K562 (cell line): ENCODE results near the gene MLLT6. TPM values are rescaled to one million over a fixed set of nuclear protein-coding genes. Genes with fewer than 3 reads are reported as not detected.

Source experiments
- ATAC-seq: fragments of 200-7000 bp; cut with Tn5 transposase; 3 replicates; pipeline ENCODE4 v1.9.1; 2020; ENCODE audit warnings: moderate library complexity
- Bru-seq: library from RNA; stranded (reverse); fragments of 400-500 nt; gene quantifications from one replicate; lab custom pipeline; 2021; lab: Mats Ljungman, UMichigan
- BruChase-seq, 2 experiments: library from RNA; stranded (reverse); fragments of 400-500 nt; gene quantifications; one replicate each; lab custom pipeline; 2021; lab: Mats Ljungman, UMichigan
- BruUV-seq: library from RNA; stranded (reverse); fragments of 400-500 nt; replicated peaks from 2 replicates; lab custom pipeline; 2021; lab: Mats Ljungman, UMichigan
- CTCF ChIA-PET: fragments of 300-600 bp; formaldehyde crosslinking; extraction: SDS; loops from one replicate; lab custom pipeline; 2021; ENCODE audit warnings: low intra/inter-chr PET ratio; lab: Yijun Ruan, JAX
- POLR2A ChIA-PET: fragments of 300-600, 350-650 bp; sonication (Branson Sonifier 250); formaldehyde crosslinking; extraction: SDS; loops from one replicate; lab custom pipeline; 2021; ENCODE audit warnings: antibody characterized with exemption, inconsistent platforms; lab: Yijun Ruan, JAX
- DNase-seq, 4 experiments: peaks; one replicate each; pipeline versions ENCODE4 v3.0.0 to v3.0.0-alpha.2; 2011 to 2018; ENCODE audit warnings: low spot score in 3 of 4, mixed read lengths in 3 of 4; ENCODE audit errors: extremely low read depth in 1 of 4
- FAIRE-seq: peaks from 2 replicates; lab custom pipeline; 2011; peaks lifted over from hg19 to GRCh38; lab: Jason Lieb, UNC
- H2AFZ ChIP-seq: 2 replicates; pipeline ENCODE4 v1.6.0; 2011; ENCODE audit warnings: low read depth, low read length, control low read depth, inconsistent platforms
- H3K27ac ChIP-seq: fragments of 200-600 bp; 3 replicates; pipeline ENCODE4 v1.8.0; 2011; ENCODE audit warnings: low read depth, mild to moderate bottlenecking, control low read depth, inconsistent platforms, low read length, moderate library complexity, mixed read lengths; ENCODE audit errors: extremely low read depth
- H3K27me3 ChIP-seq, 2 experiments: fragments of 300-600 bp in 1 of 2; 2 replicates in 1 of 2; 3 replicates in 1 of 2; pipeline versions ENCODE4 v1.6.0 to v1.8.0; 2011; ENCODE audit warnings: inconsistent platforms in 2 of 2, low read length in 2 of 2, mild to moderate bottlenecking in 1 of 2, mixed read lengths in 1 of 2, moderate library complexity in 1 of 2; ENCODE audit not compliant: control insufficient read depth in 2 of 2, insufficient read depth in 2 of 2
- H3K36me3 ChIP-seq: fragments of 300-600 bp; 3 replicates; pipeline ENCODE4 v1.8.0; 2011; ENCODE audit warnings: mild to moderate bottlenecking, low read length, inconsistent platforms; ENCODE audit not compliant: control insufficient read depth, insufficient read depth
- H3K4me1 ChIP-seq, 2 experiments: fragments of 200-600 bp in 1 of 2; replicated peaks in 1 of 2; 2 replicates in 1 of 2; 3 replicates in 1 of 2; pipeline versions ENCODE4 v1.5.1 to v1.8.0; 2011; ENCODE audit warnings: inconsistent platforms in 2 of 2, low read length in 2 of 2, mild to moderate bottlenecking in 1 of 2, mixed read lengths in 1 of 2, moderate library complexity in 1 of 2; ENCODE audit not compliant: control insufficient read depth in 2 of 2, insufficient read depth in 2 of 2
- H3K4me2 ChIP-seq: 2 replicates; pipeline ENCODE4 v1.6.1; 2011; ENCODE audit warnings: low read length, control low read depth, inconsistent platforms, mixed read lengths; ENCODE audit not compliant: insufficient read depth
- H3K4me3 ChIP-seq: fragments of 200-600 bp; sonication (generic), shearing (Covaris generic); 2 replicates; pipeline ENCODE4 v1.5.1; 2016; ENCODE audit warnings: control low read depth, inconsistent platforms
- H3K79me2 ChIP-seq: fragments of 200-600 bp; 3 replicates; pipeline ENCODE4 v1.8.0; 2011; ENCODE audit warnings: low read length, inconsistent platforms; ENCODE audit not compliant: control insufficient read depth, insufficient read depth
- H3K9ac ChIP-seq, 2 experiments: 2 replicates each; pipeline versions ENCODE4 v1.6.0 to v1.6.1; 2011; ENCODE audit warnings: low read depth in 2 of 2, low read length in 2 of 2, control low read depth in 1 of 2, inconsistent platforms in 1 of 2, mild to moderate bottlenecking in 1 of 2, mixed read lengths in 1 of 2; ENCODE audit not compliant: insufficient read depth in 1 of 2
- H3K9me1 ChIP-seq: one replicate; pipeline ENCODE4 v1.6.0; 2011; ENCODE audit warnings: inconsistent platforms, mild to moderate bottlenecking, low read length, moderate library complexity; ENCODE audit not compliant: control insufficient read depth, insufficient read depth
- H3K9me3 ChIP-seq: replicated peaks from 2 replicates; pipeline ENCODE4 v1.5.1; 2011; ENCODE audit warnings: low read depth, low read length, inconsistent platforms; ENCODE audit not compliant: control insufficient read depth, insufficient read depth
- H4K20me1 ChIP-seq: replicated peaks from 2 replicates; pipeline ENCODE4 v1.6.1; 2011; ENCODE audit warnings: low read length, inconsistent platforms, mixed read lengths; ENCODE audit not compliant: control insufficient read depth, insufficient read depth
- HMGXB4 ChIP-seq: sonication (generic); formaldehyde crosslinking; IDR thresholded peaks from 2 replicates; pipeline ENCODE4 v1.8.1; 2023; ENCODE audit warnings: mild to moderate bottlenecking, missing genetic modification reagents
- POLR2G ChIP-seq: fragments of 200-400 bp; formaldehyde crosslinking; IDR thresholded peaks from 2 replicates; pipeline ENCODE4 v1.6.1; 2017; ENCODE audit warnings: low read depth, mild to moderate bottlenecking, antibody characterized with exemption, low read length, moderate library complexity
- PURB ChIP-seq: sonication (generic); formaldehyde crosslinking; IDR thresholded peaks from 2 replicates; pipeline ENCODE4 v1.9.0; 2021; ENCODE audit warnings: low read depth, mild to moderate bottlenecking, missing genetic modification reagents
- RB1 ChIP-seq: fragments of 450-650 bp; IDR thresholded peaks from 2 replicates; pipeline ENCODE4 v1.6.1; 2017; ENCODE audit warnings: low read depth, mild to moderate bottlenecking
- SMARCA4 ChIP-seq: fragments of 450-650 bp; IDR thresholded peaks from 2 replicates; pipeline ENCODE4 v1.6.1; 2016
- TBP ChIP-seq: optimal IDR thresholded peaks from 2 replicates; pipeline ENCODE3; 2011; ENCODE audit warnings: low read depth, low read length, improper control_type of control experiment
- ZNF639 ChIP-seq, 2 experiments: fragments of 200-800 bp in 1 of 2; sonication (Bioruptor generic) in 1 of 2; sonication (generic) in 1 of 2; formaldehyde crosslinking in 1 of 2; IDR thresholded peaks in 1 of 2; conservative IDR thresholded peaks in 1 of 2; 2 replicates each; pipeline versions ENCODE4 v1.5.0 to v1.6.1; 2016 to 2020; ENCODE audit warnings: missing compliant biosample characterization in 1 of 2, missing genetic modification characterization in 1 of 2, missing genetic modification reagents in 1 of 2
- ZSCAN32 ChIP-seq: fragments of 450-650 bp; formaldehyde crosslinking; IDR thresholded peaks from 2 replicates; pipeline ENCODE4 v1.4.0; 2020; ENCODE audit warnings: mild to moderate bottlenecking, moderate library complexity
- WGBS: fragments of 100-300 bp; shearing (Covaris generic); methylation state at CpG from one replicate; pipeline ENCODE4 v1.1.6; 2016; ENCODE audit warnings: low coverage, mixed read lengths; ENCODE audit not compliant: insufficient coverage; ENCODE audit errors: missing lambda C conversion rate; 5-methylcytosine and 5-hydroxymethylcytosine counted together
- in situ Hi-C: fragments of 300-500 bp; cut with MboI; formaldehyde crosslinking; loops from 4 replicates; pipeline ENCODE4 v1.15.0; 2018; ENCODE audit warnings: inconsistent platforms, mixed read lengths
- intact Hi-C: fragments of 100-400 bp; cut with micrococcal nuclease; formaldehyde crosslinking; loops from 2 replicates; pipeline ENCODE4 v1.14.2; 2022
- long read RNA-seq, 3 experiments: library from polyadenylated mRNA in 2 of 3; library from RNA in 1 of 3; unstranded in 2 of 3; stranded (forward) in 1 of 3; transcript quantifications; one replicate each; pipeline ENCODE4 v2.0.0, GENCODE V29; 2019 to 2022
- polyA minus RNA-seq, 3 experiments: library from RNA; depleted of rRNA, polyadenylated mRNA; stranded (reverse); fragments of >200 nt; gene quantifications; 2 replicates each; pipeline ENCODE4 v1.2.3, GENCODE V29; 2011
- polyA plus RNA-seq, 8 experiments: library from polyadenylated mRNA; depleted of rRNA in 4 of 8; stranded (reverse) in 5 of 8; unstranded in 3 of 8; fragments of >200 nt; fragmentation: Nextera tagmentation in 2 of 8; fragmentation: Illumina TruSeq in 1 of 8; extraction: Ambion mirVana in 2 of 8; extraction: Trizol in 1 of 8; gene quantifications; 2 replicates each; pipeline versions ENCODE4 v1.2.1 to v1.2.3, GENCODE V29; 2011 to 2014; ENCODE audit warnings: inconsistent platforms in 1 of 8, missing spikeins in 1 of 8
- total RNA-seq, 7 experiments: library from RNA; depleted of rRNA in 6 of 7; stranded (reverse); fragments of >200 nt in 6 of 7; fragmentation: Illumina TruSeq in 2 of 7; extraction: Trizol in 2 of 7; gene quantifications; 2 replicates each; pipeline versions ENCODE4 v1.2.1 to v1.2.3, GENCODE V29; 2011 to 2021; ENCODE audit warnings: low replicate concordance in 1 of 7
- TF ChIP-seq, protein P1 (sequence below): fragments of 200-800 bp; sonication (Bioruptor generic); IDR thresholded peaks from 2 replicates; pipeline ENCODE4 v1.6.1; 2017; ENCODE audit warnings: missing genetic modification characterization, missing compliant biosample characterization

Gene MLLT6
- total RNA-seq (2011; cell fraction: chromatin; rRNA removed; ENCODE audit: low replicate concordance), result 330 and 658 TPM in 2 replicates
- 248 and 270 TPM in 2 replicates for total RNA-seq (2011; cell fraction: nucleolus; rRNA removed)
- total RNA-seq (2011; cell fraction: nucleoplasm; rRNA removed), result 297 and 366 TPM in 2 replicates
- total RNA-seq (2014; rRNA removed) (31.4 and 34.9 TPM in 2 replicates), total RNA-seq (2014; rRNA removed; fragmentation: Illumina TruSeq; extraction: Trizol) (17.4 and 18.4 TPM in 2 replicates), total RNA-seq (2015; rRNA removed; fragmentation: Illumina TruSeq; extraction: Trizol) (22.7 and 23.6 TPM in 2 replicates), total RNA-seq (2021) (61.3 and 71.7 TPM in 2 replicates), polyA plus RNA-seq (2011; rRNA removed) (30.0 and 30.6 TPM in 2 replicates), polyA plus RNA-seq (2014; fragmentation: Illumina TruSeq; extraction: Trizol) (30.2 and 33.4 TPM in 2 replicates), polyA plus RNA-seq (2014; fragmentation: Nextera tagmentation; extraction: Ambion mirVana) (1 to 10 TPM; 3.1 to 3.4 TPM), polyA plus RNA-seq (2014; rRNA removed) (47.8 and 55.0 TPM in 2 replicates), polyA minus RNA-seq (2011; rRNA and poly(A)+ RNA removed) (20.1 and 32.9 TPM in 2 replicates), Bru-seq, nascent RNA (percentile 76 among the genes with signal in this experiment), BruChase-seq, experiment 1, labeled RNA remaining after a 2-hour chase (percentile 70 among the genes with signal in this experiment), BruChase-seq, experiment 2, labeled RNA remaining after a 6-hour chase (percentile 73 among the genes with signal in this experiment)
- 11.8 and 25.6 TPM in 2 replicates for polyA plus RNA-seq (2011; cell fraction: cytosol; rRNA removed)
- 127 and 214 TPM in 2 replicates for polyA plus RNA-seq (2011; cell fraction: nucleus; rRNA removed)
- polyA plus RNA-seq (2012), result 36.2 and 46.8 TPM in 2 replicates
- 13.9 and 19.0 TPM in 2 replicates for polyA minus RNA-seq (2011; cell fraction: cytosol; rRNA and poly(A)+ RNA removed)
- 52.0 and 68.0 TPM in 2 replicates for polyA minus RNA-seq (2011; cell fraction: nucleus; rRNA and poly(A)+ RNA removed)
- long read RNA-seq, experiment 1, transcript MLLT6-205 (1 exons, 2,937 nt), result major isoform, 46 of 107 reads
- long read RNA-seq, experiment 1, partial matches to known transcripts, result 20 of 107 reads
- long read RNA-seq, experiment 1, other reads (novel, unspliced or antisense), result 40 of 107 reads
- long read RNA-seq, experiment 2, full-length matches to known transcripts, result 7 of 34 reads
- long read RNA-seq, experiment 2, partial matches to known transcripts, result 7 of 34 reads
- long read RNA-seq, experiment 2, other reads (novel, unspliced or antisense), result 20 of 34 reads
- long read RNA-seq, experiment 3, partial matches to known transcripts, result 0 of 6 reads
- long read RNA-seq, experiment 3, other reads (novel, unspliced or antisense), result 6 of 6 reads

GRCh38 chr17:38704606-38705522, at the start of gene MLLT6:
TSS of gene MLLT6 (plus strand) at chr17:38705273. CDS start at chr17:38705633, 360 bp downstream.
- POLR2A ChIA-PET, result interaction anchor here (0.5 to 3.7 kb wide), 12 partner anchors 11 to 144 kb away, joined by 3 to 26 read pairs (median 4); no protein-coding TSS in a partner anchor
- no peaks in the 10 kb centered on the region for H3K9me3 ChIP-seq
- peak within 1 kb of the TSS; percentile 96 for H3K27ac ChIP-seq
- H3K4me1 ChIP-seq, result peaks cover 29 to 79% of the 10 kb centered on the region in 2 experiments
- 1% methylated on average over 28 of the region's 100 CpGs for WGBS
- peaks cover 53% of the 10 kb centered on the region for H3K79me2 ChIP-seq
- H3K36me3 ChIP-seq, result peaks cover 27% of the 10 kb centered on the region; the same call in 2 of the 3 replicates
- BruUV-seq, result no TSS peak
- peak within 1 kb of the TSS; percentile 95 to 99 for H3K9ac ChIP-seq
- H4K20me1 ChIP-seq, result no peaks in the 10 kb centered on the region
- DNase-seq, result peak; percentile 78 to 83 (median 80)
- peak within 1 kb of the TSS; percentile 83 for H3K4me2 ChIP-seq
- no peak for FAIRE-seq
- ATAC-seq, result peak; percentile 31
- no peaks in the 10 kb centered on the region for H3K9me1 ChIP-seq
- in situ Hi-C loops, result no loop called here
- peak within 1 kb of the TSS; percentile 36 for H2AFZ ChIP-seq
- intact Hi-C loops, result loop anchor here (5.0 kb wide), 1 partner anchor 47 kb away; the partner anchor contains the start of gene PSMB3
- CTCF ChIA-PET, result no interaction called here
- H3K4me3 ChIP-seq, result peak within 1 kb of the TSS; percentile 86
- no peaks in the 10 kb centered on the region for H3K27me3 ChIP-seq
- TF ChIP-seq PURB (CRISPR knock-in tag) (no peak), POLR2G (peak; percentile 84), ZSCAN32 (CRISPR knock-in tag) (0 out of 2 replicates have a peak, but pooled peaks have one; percentile 22), SMARCA4 (no peak), TBP (peak; percentile 55), ZNF639 (CRISPR knock-in tag; conservative IDR thresholded peaks at IDR 0.05 in 1 of 2, IDR thresholded peaks at IDR 0.05 in 1 of 2) (peak in 1 of 2 experiments; percentile 94; a peak in 2 of 4 replicates), HMGXB4 (CRISPR knock-in tag) (0 out of 2 replicates have a peak, but pooled peaks have one; percentile 67), RB1 (no peak)
- TF ChIP-seq, protein P1, sequence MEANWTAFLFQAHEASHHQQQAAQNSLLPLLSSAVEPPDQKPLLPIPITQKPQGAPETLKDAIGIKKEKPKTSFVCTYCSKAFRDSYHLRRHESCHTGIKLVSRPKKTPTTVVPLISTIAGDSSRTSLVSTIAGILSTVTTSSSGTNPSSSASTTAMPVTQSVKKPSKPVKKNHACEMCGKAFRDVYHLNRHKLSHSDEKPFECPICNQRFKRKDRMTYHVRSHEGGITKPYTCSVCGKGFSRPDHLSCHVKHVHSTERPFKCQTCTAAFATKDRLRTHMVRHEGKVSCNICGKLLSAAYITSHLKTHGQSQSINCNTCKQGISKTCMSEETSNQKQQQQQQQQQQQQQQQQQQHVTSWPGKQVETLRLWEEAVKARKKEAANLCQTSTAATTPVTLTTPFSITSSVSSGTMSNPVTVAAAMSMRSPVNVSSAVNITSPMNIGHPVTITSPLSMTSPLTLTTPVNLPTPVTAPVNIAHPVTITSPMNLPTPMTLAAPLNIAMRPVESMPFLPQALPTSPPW (CRISPR knock-in tag), result peak; percentile 98
